Prostate gland (tissue), 2 donors: Measurements from ENCODE around the gene SKIDA1. TPM values are rescaled to one million over a fixed set of nuclear protein-coding genes. Genes with fewer than 3 reads are reported as not detected.

Experiments used
- DNase-seq: peaks from one replicate; pipeline ENCODE4 v3.0.0-alpha.2; 2019; ENCODE audit warnings: low spot score
- H3K27ac ChIP-seq, 2 donors: fragments of 200-600 bp; sonication (generic); 2 replicates each; pipeline ENCODE4 v1.5.1; 2017 to 2019
- H3K27me3 ChIP-seq: fragments of 200-600 bp; sonication (generic); replicated peaks from 2 replicates; pipeline ENCODE4 v1.5.1; 2019; ENCODE audit not compliant: insufficient read depth
- H3K36me3 ChIP-seq, 2 donors: fragments of 200-600 bp; sonication (generic); 1 replicate in 1 of 2; 2 replicates in 1 of 2; pipeline versions ENCODE4 v1.5.1 to v1.8.1; 2017 to 2019
- H3K4me1 ChIP-seq: fragments of 200-600 bp; sonication (generic); replicated peaks from 2 replicates; pipeline ENCODE4 v1.5.1; 2019
- H3K4me3 ChIP-seq, 2 donors: fragments of 200-600 bp; sonication (generic); 2 replicates each; pipeline ENCODE4 v1.5.1; 2017 to 2019
- H3K9me3 ChIP-seq: fragments of 200-600 bp; sonication (generic); 2 replicates; pipeline ENCODE4 v1.5.1; 2017
- CTCF ChIP-seq, 4 experiments: fragments of 200-600 bp in 2 of 4; fragments of 450-650 bp in 2 of 4; sonication (generic) in 2 of 4; IDR thresholded peaks; 1 replicate in 3 of 4; 2 replicates in 1 of 4; pipeline ENCODE4 v1.5.1; 2016 to 2019; ENCODE audit warnings: antibody characterized with exemption in 4 of 4, mild to moderate bottlenecking in 2 of 4, moderate library complexity in 2 of 4
- POLR2A ChIP-seq: fragments of 450-650 bp; IDR thresholded peaks from one replicate; pipeline ENCODE4 v1.6.1; 2016; ENCODE audit warnings: antibody characterized with exemption, mild to moderate bottlenecking
- POLR2AphosphoS5 ChIP-seq: sonication (generic); formaldehyde crosslinking; IDR thresholded peaks from one replicate; pipeline ENCODE4 v1.6.1; 2017; ENCODE audit warnings: antibody characterized with exemption
- WGBS: methylation state at CpG from one replicate; pipeline ENCODE4 v1.1.5; 2018; 5-methylcytosine and 5-hydroxymethylcytosine counted together
- intact Hi-C: fragments of 100-400 bp; cut with DNase I; formaldehyde crosslinking; loops from one replicate; pipeline ENCODE4 v1.14.2; 2022
- total RNA-seq, 2 donors: library from RNA; depleted of rRNA; stranded (reverse); fragments of >200 nt; gene quantifications; one replicate each; pipeline ENCODE4 v1.1.0, GENCODE V29; 2016

The SKIDA1 gene
- total RNA-seq, 2 donors from 2014 or later: 1.5 to 4.3 TPM

- TF ChIP-seq CTCF (IDR thresholded peaks at IDR 0.05) (no peak), POLR2A (no peak), POLR2AphosphoS5 (no peak)
Measured at GRCh38 chr10:21490028-21490710, 35.3 kb downstream of the SKIDA1 start.

GRCh38 chr10:21488957-21489446 lies 36.5 kb downstream of the SKIDA1 start:
- TF ChIP-seq CTCF (IDR thresholded peaks at IDR 0.05) (no peak), POLR2A (no peak), POLR2AphosphoS5 (no peak)
- Histone ChIP-seq H3K9me3 (no peaks in the 10 kb centered on the region), H3K4me3 (no peak overlapping the region), H3K36me3 (no peaks in the 10 kb centered on the region), H3K27me3 (no peaks in the 10 kb centered on the region), H3K4me1 (no peaks in the 10 kb centered on the region), H3K27ac (no peak overlapping the region)
- intact Hi-C loops: no loop called here
- no peak for DNase-seq
- WGBS: 77% methylated on average over 5 of the region's 5 CpGs

More at GRCh38 chr10:21490028-21490710, 35.3 kb downstream of the SKIDA1 start:
- intact Hi-C loops: loop anchor here (10.0 kb wide), 1 partner anchor 765 kb away; no protein-coding TSS in a partner anchor
- no peak for DNase-seq
- no peaks in the 10 kb centered on the region for H3K27me3 ChIP-seq
- no peak overlapping the region for H3K4me3 ChIP-seq
- no peaks in the 10 kb centered on the region for H3K36me3 ChIP-seq
- H3K27ac ChIP-seq: no peak overlapping the region
- no peaks in the 10 kb centered on the region for H3K4me1 ChIP-seq
- H3K9me3 ChIP-seq: no peaks in the 10 kb centered on the region
- WGBS: 97% methylated on average over 4 of the region's 4 CpGs

GRCh38 chr10:21488246-21488956 lies 37.1 kb downstream of the SKIDA1 start:
- WGBS: 45% methylated on average over 6 of the region's 6 CpGs
- Histone ChIP-seq H3K4me1 (no peaks in the 10 kb centered on the region), H3K4me3 (no peak overlapping the region), H3K36me3 (no peaks in the 10 kb centered on the region), H3K27ac (no peak overlapping the region), H3K9me3 (no peaks in the 10 kb centered on the region), H3K27me3 (no peaks in the 10 kb centered on the region)
- TF ChIP-seq CTCF (IDR thresholded peaks at IDR 0.05): no peak
- no peak for TF ChIP-seq POLR2A
- no peak for TF ChIP-seq POLR2AphosphoS5
- intact Hi-C loops: no loop called here
- no peak for DNase-seq

GRCh38 chr10:21487416-21488180 lies 37.9 kb downstream of the SKIDA1 start:
- Histone ChIP-seq H3K36me3 (no peaks in the 10 kb centered on the region), H3K4me3 (no peak overlapping the region), H3K27me3 (no peaks in the 10 kb centered on the region), H3K27ac (no peak overlapping the region), H3K9me3 (no peaks in the 10 kb centered on the region), H3K4me1 (no peaks in the 10 kb centered on the region)
- intact Hi-C loops: no loop called here
- whole genome bisulfite sequencing: 97% methylated on average over 10 of the region's 10 CpGs
- no peak for DNase-seq
- no peak for TF ChIP-seq CTCF (IDR thresholded peaks at IDR 0.05)
- TF ChIP-seq POLR2AphosphoS5: no peak
- no peak for TF ChIP-seq POLR2A
